H1 (cell line): ENCODE data around the gene MGAT2. TPM values are rescaled to one million over a fixed set of nuclear protein-coding genes. Genes with fewer than 3 reads are reported as not detected.

Experiments used
- CTCF ChIA-PET: fragments of 300-600 bp; sonication (Branson Sonifier 250); formaldehyde crosslinking; loops from one replicate; lab custom pipeline; 2021; ENCODE audit not compliant: partially characterized antibody; lab: Charles Lee
- POLR2A ChIA-PET: fragments of 300-600 bp; sonication (Branson Sonifier 250); formaldehyde crosslinking; loops from one replicate; lab custom pipeline; 2021; ENCODE audit warnings: inconsistent platforms; ENCODE audit not compliant: partially characterized antibody; lab: Charles Lee
- DNase-seq, 2 experiments: peaks; one replicate each; pipeline versions ENCODE4 v3.0.0 to v3.0.0-alpha.2; 2010 to 2022; ENCODE audit warnings: low spot score in 2 of 2, low read depth in 1 of 2, mixed read lengths in 1 of 2
- FAIRE-seq: peaks from 2 replicates; lab custom pipeline; 2011; peaks lifted over from hg19 to GRCh38; lab: Jason Lieb, UNC
- H2AFZ ChIP-seq: 2 replicates; pipeline ENCODE4 v1.8.1; 2012; ENCODE audit warnings: low read length, inconsistent platforms
- H2AK5ac ChIP-seq: 2 replicates; pipeline ENCODE4 v1.6.1; 2013; ENCODE audit warnings: low read depth, low read length
- H2BK120ac ChIP-seq: replicated peaks from 2 replicates; pipeline ENCODE3; 2013; ENCODE audit warnings: low read depth, low read length, inconsistent platforms
- H2BK12ac ChIP-seq: 2 replicates; pipeline ENCODE4 v1.6.1; 2013; ENCODE audit warnings: low read depth, low read length
- H2BK15ac ChIP-seq: 2 replicates; pipeline ENCODE4 v1.6.1; 2013; ENCODE audit warnings: low read length
- H2BK20ac ChIP-seq: 2 replicates; pipeline ENCODE4 v1.6.1; 2013; ENCODE audit warnings: low read length
- H2BK5ac ChIP-seq: 2 replicates; pipeline ENCODE4 v1.6.1; 2013; ENCODE audit warnings: low read depth, low read length
- H3K14ac ChIP-seq: 2 replicates; pipeline ENCODE4 v1.6.1; 2013; ENCODE audit warnings: inconsistent platforms; ENCODE audit not compliant: insufficient read length
- H3K18ac ChIP-seq: 2 replicates; pipeline ENCODE4 v1.6.1; 2013; ENCODE audit warnings: low read length; ENCODE audit errors: extremely low read depth
- H3K23ac ChIP-seq: 2 replicates; pipeline ENCODE4 v1.6.1; 2013; ENCODE audit warnings: inconsistent platforms; ENCODE audit not compliant: insufficient read length
- H3K23me2 ChIP-seq: 2 replicates; pipeline ENCODE4 v1.6.1; 2013; ENCODE audit warnings: low read depth, low read length
- H3K27ac ChIP-seq: 2 replicates; pipeline ENCODE4 v1.6.1; 2011; ENCODE audit warnings: low read depth, low read length, inconsistent platforms
- H3K27me3 ChIP-seq, 4 experiments: replicated peaks in 1 of 4; 1 replicate in 1 of 4; 2 replicates in 3 of 4; pipeline versions ENCODE4 v1.6.1 to v1.8.1; 2011 to 2013; ENCODE audit warnings: low read length in 3 of 4, mild to moderate bottlenecking in 3 of 4, inconsistent platforms in 2 of 4, mixed read lengths in 2 of 4, moderate library complexity in 1 of 4; ENCODE audit not compliant: control insufficient read depth in 3 of 4, insufficient read depth in 3 of 4; ENCODE audit errors: extremely low read depth in 1 of 4
- H3K36me3 ChIP-seq, 4 experiments: 2 replicates each; pipeline versions ENCODE4 v1.6.1 to v1.8.1; 2011 to 2013; ENCODE audit warnings: mild to moderate bottlenecking in 4 of 4, low read length in 3 of 4, moderate library complexity in 2 of 4, control low read depth in 1 of 4, inconsistent platforms in 1 of 4; ENCODE audit not compliant: insufficient read depth in 4 of 4, control insufficient read depth in 2 of 4
- H3K4ac ChIP-seq: replicated peaks from 2 replicates; pipeline ENCODE3; 2013; ENCODE audit warnings: low read length, low read depth, mixed read lengths, inconsistent platforms; ENCODE audit not compliant: insufficient read length
- H3K4me1 ChIP-seq, 4 experiments: replicated peaks in 1 of 4; 1 replicate in 1 of 4; 2 replicates in 3 of 4; pipeline versions ENCODE4 v1.6.1 to v1.8.1; 2011 to 2013; ENCODE audit warnings: low read length in 3 of 4, inconsistent platforms in 2 of 4, mixed read lengths in 1 of 4; ENCODE audit not compliant: insufficient read depth in 4 of 4, control insufficient read depth in 3 of 4
- H3K4me2 ChIP-seq, 2 experiments: 2 replicates each; pipeline versions ENCODE4 v1.6.1 to v1.8.1; 2011 to 2013; ENCODE audit warnings: low read depth in 2 of 2, low read length in 2 of 2, control low read depth in 1 of 2, inconsistent platforms in 1 of 2, mild to moderate bottlenecking in 1 of 2; ENCODE audit not compliant: insufficient read depth in 1 of 2
- H3K4me3 ChIP-seq, 4 experiments: fragments of 200-600, 300-600 bp in 1 of 4; sonication (generic), shearing (Covaris generic), sonication (Bioruptor Twin) in 1 of 4; 2 replicates each; pipeline versions ENCODE4 v1.5.1 to v1.8.1; 2011 to 2016; ENCODE audit warnings: low read length in 4 of 4, low read depth in 3 of 4, control low read depth in 2 of 4, inconsistent platforms in 2 of 4, mild to moderate bottlenecking in 2 of 4, mixed read lengths in 1 of 4, moderate library complexity in 1 of 4; ENCODE audit not compliant: insufficient read depth in 2 of 4; ENCODE audit errors: extremely low read depth in 1 of 4
- H3K56ac ChIP-seq: replicated peaks from 2 replicates; pipeline ENCODE3; 2013; ENCODE audit warnings: low read depth, mild to moderate bottlenecking, mixed read lengths, low read length, inconsistent platforms; ENCODE audit not compliant: insufficient read length
- H3K79me1 ChIP-seq: 2 replicates; pipeline ENCODE4 v1.6.1; 2013; ENCODE audit warnings: low read depth, low read length, control low read depth
- H3K79me2 ChIP-seq, 2 experiments: 2 replicates each; pipeline versions ENCODE4 v1.6.1 to v1.8.1; 2012 to 2013; ENCODE audit warnings: low read length in 2 of 2, mild to moderate bottlenecking in 2 of 2, inconsistent platforms in 1 of 2; ENCODE audit not compliant: insufficient read depth in 2 of 2, control insufficient read depth in 1 of 2
- H3K9ac ChIP-seq, 4 experiments: replicated peaks in 1 of 4; 1 replicate in 1 of 4; 2 replicates in 3 of 4; pipeline versions ENCODE4 v1.6.1 to v1.8.1; 2011 to 2013; ENCODE audit warnings: low read depth in 3 of 4, low read length in 3 of 4, control low read depth in 2 of 4, mild to moderate bottlenecking in 2 of 4, moderate library complexity in 2 of 4, inconsistent platforms in 1 of 4; ENCODE audit errors: extremely low read depth in 1 of 4
- H3K9me3 ChIP-seq, 2 experiments: 2 replicates each; pipeline versions ENCODE4 v1.6.1 to v1.8.1; 2012 to 2013; ENCODE audit warnings: mild to moderate bottlenecking in 2 of 2, moderate library complexity in 2 of 2, control low read depth in 1 of 2, inconsistent platforms in 1 of 2, low read depth in 1 of 2, low read length in 1 of 2, mixed read lengths in 1 of 2; ENCODE audit not compliant: insufficient read depth in 2 of 2
- H4K20me1 ChIP-seq, 2 experiments: replicated peaks in 1 of 2; 2 replicates each; pipeline versions ENCODE3 to v1.8.1; 2011 to 2013; ENCODE audit warnings: inconsistent platforms in 2 of 2, low read length in 2 of 2, mild to moderate bottlenecking in 1 of 2; ENCODE audit not compliant: insufficient read depth in 2 of 2, control insufficient read depth in 1 of 2
- H4K5ac ChIP-seq: 2 replicates; pipeline ENCODE4 v1.6.1; 2013; ENCODE audit warnings: low read length, low read depth, mixed read lengths, inconsistent platforms; ENCODE audit not compliant: insufficient read length
- H4K8ac ChIP-seq: 2 replicates; pipeline ENCODE4 v1.8.0; 2013; ENCODE audit warnings: mild to moderate bottlenecking, moderate library complexity, low read length, inconsistent platforms; ENCODE audit not compliant: insufficient read depth; ENCODE audit errors: extremely low read depth
- H4K91ac ChIP-seq: replicated peaks from 2 replicates; pipeline ENCODE3; 2013; ENCODE audit warnings: low read length, mixed read lengths, inconsistent platforms; ENCODE audit not compliant: insufficient read length
- EP300 ChIP-seq, 2 experiments: IDR thresholded peaks; 1 replicate in 1 of 2; 2 replicates in 1 of 2; pipeline ENCODE4 v1.6.1; 2011 to 2012; ENCODE audit warnings: low read depth in 2 of 2, low read length in 2 of 2, mild to moderate bottlenecking in 2 of 2, borderline replicate concordance in 1 of 2, inconsistent platforms in 1 of 2, moderate library complexity in 1 of 2
- POLR2A ChIP-seq, 2 experiments: IDR thresholded peaks; 1 replicate in 1 of 2; 2 replicates in 1 of 2; pipeline ENCODE4 v1.6.1; 2011; ENCODE audit warnings: low read depth in 2 of 2, low read length in 2 of 2, mild to moderate bottlenecking in 2 of 2; ENCODE audit errors: control extremely low read depth in 1 of 2
- SP1 ChIP-seq: IDR thresholded peaks from 2 replicates; pipeline ENCODE4 v1.6.1; 2011; ENCODE audit warnings: low read depth, low read length
- WGBS, 2 experiments: shearing (Covaris generic) in 1 of 2; methylation state at CpG; one replicate each; pipeline versions ENCODE4 v1.1.6 to v1.1.7; 2013 to 2015; ENCODE audit warnings: low lambda C conversion rate in 2 of 2, mixed read lengths in 2 of 2, inconsistent platforms in 1 of 2, low coverage in 1 of 2, missing lambda C conversion rate in 1 of 2; ENCODE audit not compliant: insufficient replicate concordance in 2 of 2, insufficient coverage in 1 of 2, insufficient read length in 1 of 2; ENCODE audit errors: extremely low coverage in 1 of 2, missing lambda C conversion rate in 1 of 2; 5-methylcytosine and 5-hydroxymethylcytosine counted together
- polyA plus RNA-seq, 7 experiments: library from polyadenylated mRNA; depleted of rRNA in 3 of 7; stranded (reverse) in 5 of 7; unstranded in 2 of 7; fragments of >200 nt in 5 of 7; fragments of 200-250 nt in 2 of 7; gene quantifications; 1 replicate in 5 of 7; 2 replicates in 1 of 7; 4 replicates in 1 of 7; pipeline versions ENCODE4 v1.2.1 to v1.2.3, GENCODE V29; 2011 to 2013; ENCODE audit warnings: missing spikeins in 2 of 7, mixed read lengths in 2 of 7
- total RNA-seq: library from RNA; stranded (reverse); fragmentation: NEBNext Ultra II Directional; extraction: Animal tissue kit (Norgen Biotek cat#: 25700); gene quantifications from 2 replicates; pipeline ENCODE4 v1.2.1, GENCODE V29; 2021

Gene MGAT2
- total and polyA plus RNA-seq, 2 of the 8 experiments (the other 6 are each of a cell fraction or from before 2014, with no cell fraction given): 10.6 to 23.7 TPM

DNA sequence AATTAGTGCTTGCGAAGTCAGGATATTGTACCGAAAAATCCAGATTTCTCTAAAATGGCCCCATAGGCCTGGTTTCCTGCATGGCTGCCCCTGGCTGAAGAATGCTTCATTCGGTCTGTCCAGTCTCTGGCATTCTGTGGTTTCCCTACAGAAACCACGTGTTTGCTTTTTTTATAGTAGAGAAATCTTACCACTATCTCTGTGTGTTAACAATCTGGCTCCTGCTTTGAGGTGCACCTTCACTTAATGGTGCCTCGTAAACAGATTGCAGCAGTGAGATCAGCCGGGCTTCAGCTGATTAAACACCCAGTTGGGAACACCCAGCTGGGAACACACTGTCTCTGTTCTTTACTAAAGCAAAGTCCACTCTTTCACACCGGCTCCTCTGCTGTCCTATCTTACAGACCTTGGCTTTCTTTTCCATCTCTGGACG is 21.1 kb downstream of the MGAT2 start:
- POLR2A ChIA-PET: interaction anchor here (1.3 to 2.2 kb wide), 3 partner anchors 9 to 20 kb away, joined by 3 to 8 read pairs (median 7); partner anchors contain the start of gene MGAT2
- H3K9me3 ChIP-seq: no peaks in the 10 kb centered on the region
- no peak overlapping the region for H3K27ac ChIP-seq
- FAIRE-seq: no peak
- DNase-seq: no peak
- CTCF ChIA-PET: interaction anchor here (0.8 to 1.2 kb wide), 2 partner anchors 9 to 47 kb away, joined by 4 to 5 read pairs; partner anchors contain the start of gene POLE2
- H3K23ac ChIP-seq: no peak overlapping the region
- H3K56ac ChIP-seq: no peak overlapping the region
- no peak overlapping the region for H3K4me3 ChIP-seq
- no peak overlapping the region for H2AFZ ChIP-seq
- no peak overlapping the region for H3K4ac ChIP-seq
- no peak overlapping the region for H4K8ac ChIP-seq
- no peak overlapping the region for H2BK5ac ChIP-seq
- no peak for TF ChIP-seq SP1
- no peak for TF ChIP-seq EP300 (IDR thresholded peaks at IDR 0.05; ENCODE audit: borderline replicate concordance in 1 of 2, low read depth in 2 of 2, low read length in 2 of 2)
- TF ChIP-seq POLR2A (IDR thresholded peaks at IDR 0.05; ENCODE audit: control extremely low read depth in 1 of 2, low read depth in 2 of 2, low read length in 2 of 2): 0 out of 3 replicates have a peak, but pooled peaks of 1 of the 2 experiments have one; percentile 18
- TF ChIP-seq, all 59 proteins: peak for 1
- Histone ChIP-seq H3K18ac (no peak overlapping the region), H3K36me3 (peaks cover 0 to 26% (median 1%) of the 10 kb centered on the region in 4 experiments; a peak in 1 of 8 replicates), H3K4me2 (no peak overlapping the region), H3K4me1 (no peaks in the 10 kb centered on the region), H3K23me2 (no peaks in the 10 kb centered on the region), H2BK20ac (no peak overlapping the region), H3K79me1 (0 out of 2 replicates have a peak, but pooled peaks cover 3% of the 10 kb centered on the region), H3K14ac (no peak overlapping the region), H3K79me2 (peaks cover 0 to 40% of the 10 kb centered on the region in 2 experiments; a peak in 2 of 4 replicates), H2BK12ac (no peak overlapping the region), H3K9ac (no peak overlapping the region), H3K27me3 (no peaks in the 10 kb centered on the region), H4K20me1 (peaks cover 2 to 15% of the 10 kb centered on the region in 2 experiments), H2BK120ac (no peak overlapping the region), H4K91ac (no peak overlapping the region), H2AK5ac (no peak overlapping the region), H4K5ac (no peak overlapping the region), H2BK15ac (no peak overlapping the region)
- WGBS, 2 experiments: 82% methylated on average over 8 of the region's 8 CpGs; no CpG with 5 or more reads in 1 of the 2 experiments
